A549 treated with CpdA at 1 μM for 4 hours (cell line): Measurements from ENCODE around the gene NGF. TPM values are rescaled to one million over a fixed set of nuclear protein-coding genes. Genes with fewer than 3 reads are reported as not detected.

Experiments
- total RNA-seq: library from RNA; stranded (reverse); fragments of 200-300 nt; extraction: Qiagen RNA extraction; gene quantifications from 5 replicates; pipeline ENCODE4 v1.2.3, GENCODE V29; 2022; ENCODE audit warnings: low read depth

NGF gene
- total RNA-seq, result 2.3 to 4.9 TPM (median 4.0 TPM) in 5 replicates

DNA sequence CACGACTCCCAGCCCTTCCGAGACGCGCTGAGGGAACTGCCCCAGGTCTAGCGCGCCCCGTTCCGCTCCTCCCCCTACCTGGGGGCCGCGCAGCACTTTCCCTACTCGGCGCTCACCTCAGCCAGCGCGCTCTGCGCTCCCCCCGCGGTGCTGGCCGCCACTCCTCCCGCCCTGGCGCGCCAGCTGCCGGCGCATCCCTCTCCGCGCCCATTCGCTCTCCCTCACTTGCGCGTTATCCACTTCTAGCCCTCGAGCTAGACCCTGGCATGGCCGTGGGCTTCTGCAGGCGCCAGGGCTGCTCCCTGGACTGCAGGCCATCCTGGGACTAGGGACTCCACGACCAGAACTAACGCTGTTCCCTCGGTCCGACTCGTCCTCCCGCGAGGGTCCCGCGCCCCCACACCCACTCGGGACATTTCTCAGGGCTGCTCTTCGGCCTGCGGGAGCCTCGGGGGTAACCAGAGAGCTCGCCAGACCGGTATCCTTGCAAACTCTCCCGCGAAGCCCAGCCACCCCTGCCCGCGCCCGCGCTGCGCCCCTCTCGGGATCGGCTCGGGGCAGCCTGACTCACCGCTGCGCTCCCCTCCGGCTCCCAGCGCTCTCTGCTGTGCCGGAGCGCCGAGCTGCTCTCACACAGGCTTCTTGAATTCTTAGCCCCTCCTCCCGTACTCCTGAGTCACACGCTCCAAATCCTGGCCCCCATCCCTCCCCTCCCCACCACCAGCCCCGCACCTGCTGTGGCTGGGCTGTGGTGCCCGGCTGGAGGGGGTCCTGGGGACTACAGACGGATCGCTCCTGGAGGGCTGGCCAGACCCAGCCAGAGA is at the start of gene NGF:
Gene NGF (minus strand): TSS at position 617 of the 824 bp plus-strand sequence. CDS start 51,454 bp downstream, outside the sequence.

Other genes starting within 250 kb of the NGF start
- gene TSPAN2, start 248.7 kb downstream of the NGF start, total RNA-seq, result 0.63 to 1.3 TPM (median 1.2 TPM) in 5 replicates